ENCODE results near the gene ACTA2.

The ACTA2 gene

GRCh38 chr10:88893611-88894010 lies 59.0 kb downstream of the ACTA2 start:
- no peak for DNase-seq (ENCODE audit: extremely low spot score)
- ChIA-PET CTCF (no interaction called here), POLR2A (interaction anchor here (2.8 kb wide), 1 partner anchor 14 kb away, joined by 7 read pairs; the partner anchor contains the start of gene STAMBPL1)
- TF ChIP-seq L3MBTL2 (conservative IDR thresholded peaks at IDR 0.05) (no peak), FOXA1 (IDR thresholded peaks at IDR 0.05) (no peak), CTBP1 (IDR thresholded peaks at IDR 0.05; ENCODE audit: borderline replicate concordance) (no peak), SUZ12 (IDR thresholded peaks at IDR 0.05) (no peak), ARNT (IDR thresholded peaks at IDR 0.05) (no peak), FOXM1 (IDR thresholded peaks at IDR 0.05; ENCODE audit: borderline replicate concordance) (no peak), NFRKB (IDR thresholded peaks at IDR 0.05) (no peak), ELF4 (IDR thresholded peaks at IDR 0.05) (no peak), BHLHE40 (IDR thresholded peaks at IDR 0.05; ENCODE audit: borderline replicate concordance) (no peak), PKNOX1 (IDR thresholded peaks at IDR 0.05) (no peak), LEF1 (IDR thresholded peaks at IDR 0.05; ENCODE audit: borderline replicate concordance) (no peak), ZNF384 (IDR thresholded peaks at IDR 0.05) (no peak), SP1 (IDR thresholded peaks at IDR 0.05) (no peak), TARDBP (IDR thresholded peaks at IDR 0.05) (no peak), HDGF (IDR thresholded peaks at IDR 0.05; ENCODE audit: borderline replicate concordance) (no peak), FOXK2 (IDR thresholded peaks at IDR 0.05) (no peak)

GRCh38 chr10:88892222-88892967 lies 60.2 kb downstream of the ACTA2 start:
- no peak for TF ChIP-seq ZNF384 (IDR thresholded peaks at IDR 0.05)
- no peak for TF ChIP-seq BHLHE40 (IDR thresholded peaks at IDR 0.05; ENCODE audit: borderline replicate concordance)
- ChIA-PET CTCF (interaction anchor here (0.7 kb wide), 1 partner anchor 40 kb away, joined by 3 read pairs; no protein-coding TSS in a partner anchor), POLR2A (interaction anchor here (2.8 kb wide), 1 partner anchor 13 kb away, joined by 7 read pairs; the partner anchor contains the start of gene STAMBPL1)
- DNase-seq (ENCODE audit: extremely low spot score) = no peak

DNA sequence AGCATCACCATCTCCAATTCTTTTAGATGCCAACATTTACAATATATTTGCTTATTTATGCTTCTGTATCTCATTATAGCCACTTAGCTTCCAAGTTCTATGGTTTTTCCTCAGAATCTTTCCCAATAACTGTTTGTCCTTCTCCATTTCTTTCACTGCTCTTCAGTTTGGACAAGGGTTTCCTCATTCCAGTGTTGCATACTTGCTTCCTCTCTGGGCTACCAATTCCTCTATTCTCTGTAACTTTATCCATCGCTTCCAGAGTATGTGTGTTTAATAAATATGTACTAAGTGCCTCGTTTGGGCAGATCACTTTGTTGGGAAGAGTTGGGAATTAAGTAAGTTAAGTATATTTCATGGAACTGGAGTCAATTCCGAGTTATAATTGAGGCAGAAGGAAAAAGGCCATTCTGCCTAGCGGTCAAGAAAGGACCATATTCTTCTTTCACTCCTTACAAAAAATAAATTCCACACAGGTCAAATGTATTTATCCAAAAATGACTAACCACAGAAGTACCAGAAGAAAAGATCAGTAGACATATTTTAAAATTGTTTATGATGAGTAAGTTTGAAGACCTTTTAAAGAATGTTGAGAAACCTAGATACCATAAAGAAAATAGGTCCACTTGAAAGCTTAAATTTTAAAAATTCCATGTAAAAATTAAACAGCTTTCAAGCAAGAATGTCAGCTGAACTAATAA lies 61.7 kb downstream of the ACTA2 start:
- DNase-seq (ENCODE audit: extremely low spot score) = no peak
- POLR2A ChIA-PET = no interaction called here
- no peak for TF ChIP-seq ELF4 (IDR thresholded peaks at IDR 0.05)
- no peak for TF ChIP-seq SUZ12 (IDR thresholded peaks at IDR 0.05)
- no peak for TF ChIP-seq FOXA1 (IDR thresholded peaks at IDR 0.05)
- TF ChIP-seq BHLHE40 (IDR thresholded peaks at IDR 0.05; ENCODE audit: borderline replicate concordance) = no peak
- TF ChIP-seq FOXK2 (IDR thresholded peaks at IDR 0.05) = no peak
- CTCF ChIA-PET = interaction anchor here (0.7 kb wide), 1 partner anchor 116 kb away, joined by 3 read pairs; no protein-coding TSS in a partner anchor

DNA sequence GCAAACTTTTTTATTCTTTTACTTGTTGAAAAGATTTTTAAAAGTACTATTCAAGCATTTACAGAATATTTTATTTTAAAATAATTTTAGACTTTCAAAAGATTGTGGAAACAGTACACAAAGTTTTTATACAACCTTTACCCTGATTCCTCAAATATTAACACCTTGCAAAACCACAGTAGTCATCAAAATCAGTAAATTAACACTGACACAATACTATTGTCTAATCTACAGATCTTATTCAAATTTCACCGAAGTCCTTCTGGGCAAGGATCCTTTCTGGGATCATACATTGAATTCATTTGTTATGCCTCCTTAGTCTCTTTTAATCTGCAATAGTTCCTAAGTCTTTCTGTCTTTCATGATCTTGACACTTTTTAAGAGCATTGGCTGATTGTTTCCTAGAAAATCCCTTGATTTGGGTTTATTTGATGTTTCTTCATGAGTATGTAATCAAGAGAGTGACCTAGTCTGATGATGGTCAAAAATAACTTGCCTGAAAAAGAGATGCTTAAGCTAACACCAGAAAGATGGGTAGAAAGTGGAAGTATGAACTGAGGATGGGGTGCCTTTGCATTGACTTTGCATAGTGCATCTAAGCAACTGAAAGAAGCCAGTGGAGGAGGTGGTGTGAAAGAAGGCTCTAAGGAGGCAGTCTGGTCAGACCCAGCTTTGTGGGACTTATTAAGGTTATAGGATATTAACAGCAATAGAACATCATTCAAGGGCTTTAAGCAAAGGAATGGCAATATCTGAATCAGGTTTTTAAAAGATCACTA lies 62.8 kb downstream of the ACTA2 start:
- CTCF ChIA-PET = no interaction called here
- POLR2A ChIA-PET = no interaction called here
- TF ChIP-seq CTBP1 (IDR thresholded peaks at IDR 0.05; ENCODE audit: borderline replicate concordance) (no peak), FOXA1 (IDR thresholded peaks at IDR 0.05) (no peak), NFRKB (IDR thresholded peaks at IDR 0.05) (no peak), LEF1 (IDR thresholded peaks at IDR 0.05; ENCODE audit: borderline replicate concordance) (no peak), SP1 (IDR thresholded peaks at IDR 0.05) (no peak), ELF4 (IDR thresholded peaks at IDR 0.05) (no peak), L3MBTL2 (conservative IDR thresholded peaks at IDR 0.05) (no peak), PKNOX1 (IDR thresholded peaks at IDR 0.05) (no peak), ARNT (IDR thresholded peaks at IDR 0.05) (no peak), SUZ12 (IDR thresholded peaks at IDR 0.05) (no peak), FOXK2 (IDR thresholded peaks at IDR 0.05) (no peak), TARDBP (IDR thresholded peaks at IDR 0.05) (no peak), HDGF (IDR thresholded peaks at IDR 0.05; ENCODE audit: borderline replicate concordance) (no peak), ZNF384 (IDR thresholded peaks at IDR 0.05) (no peak), BHLHE40 (IDR thresholded peaks at IDR 0.05; ENCODE audit: borderline replicate concordance) (no peak), FOXM1 (IDR thresholded peaks at IDR 0.05; ENCODE audit: borderline replicate concordance) (no peak)
- DNase-seq (ENCODE audit: extremely low spot score) = no peak

DNA sequence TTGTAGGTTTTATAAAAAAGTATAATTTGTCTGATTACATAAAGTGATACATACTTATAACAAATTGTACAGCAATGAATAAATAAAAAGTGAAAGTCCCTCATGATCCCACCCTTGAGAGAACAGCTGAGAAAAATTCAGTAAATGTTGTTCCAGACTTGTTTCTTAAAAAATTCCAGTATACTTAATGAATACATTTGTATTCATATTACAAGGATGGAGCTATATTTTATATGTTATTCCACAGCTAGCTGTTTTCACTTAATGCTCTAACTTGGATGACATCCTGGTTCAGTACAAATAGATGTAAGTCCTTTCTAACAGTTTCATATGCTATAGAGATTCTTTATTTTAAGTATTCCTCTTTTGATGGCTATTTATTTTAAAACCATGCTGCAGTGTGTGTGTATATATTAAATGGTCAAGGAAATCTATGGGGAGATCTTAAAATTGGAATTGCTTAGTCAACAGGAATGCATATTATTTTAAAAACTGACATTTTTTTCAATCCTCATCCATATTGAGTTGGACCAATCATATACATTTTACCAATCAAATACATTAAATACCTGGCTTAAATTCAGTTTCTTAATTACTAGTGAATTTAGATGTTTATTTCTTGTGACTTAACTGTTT lies 63.6 kb downstream of the ACTA2 start:
- TF ChIP-seq FOXM1 (IDR thresholded peaks at IDR 0.05; ENCODE audit: borderline replicate concordance) (no peak), ZNF384 (IDR thresholded peaks at IDR 0.05) (no peak), LEF1 (IDR thresholded peaks at IDR 0.05; ENCODE audit: borderline replicate concordance) (no peak), FOXK2 (IDR thresholded peaks at IDR 0.05) (no peak), SUZ12 (IDR thresholded peaks at IDR 0.05) (no peak), BHLHE40 (IDR thresholded peaks at IDR 0.05; ENCODE audit: borderline replicate concordance) (no peak), ELF4 (IDR thresholded peaks at IDR 0.05) (no peak), NFRKB (IDR thresholded peaks at IDR 0.05) (no peak), TARDBP (IDR thresholded peaks at IDR 0.05) (no peak), SP1 (IDR thresholded peaks at IDR 0.05) (no peak), CTBP1 (IDR thresholded peaks at IDR 0.05; ENCODE audit: borderline replicate concordance) (no peak), FOXA1 (IDR thresholded peaks at IDR 0.05) (no peak)
- POLR2A ChIA-PET = interaction anchor here (1.3 kb wide), 1 partner anchor 9 kb away, joined by 3 read pairs; the partner anchor contains the start of gene STAMBPL1
- CTCF ChIA-PET = no interaction called here
- DNase-seq (ENCODE audit: extremely low spot score) = no peak

All from HEK293T (cell line).